H1 (cell line): ENCODE data around the gene ARMC9.

Experiments
- CREB1 ChIP-seq: IDR thresholded peaks from 2 replicates; pipeline ENCODE4 v1.6.1; 2012; ENCODE audit warnings: inconsistent platforms
- CTCF ChIP-seq, 3 experiments: IDR thresholded peaks; 1 replicate in 2 of 3; 2 replicates in 1 of 3; pipeline versions ENCODE4 v1.5.1 to v1.6.1; 2011; ENCODE audit warnings: low read length in 3 of 3, mild to moderate bottlenecking in 3 of 3, inconsistent platforms in 2 of 3, low read depth in 1 of 3, moderate library complexity in 1 of 3; ENCODE audit not compliant: insufficient read depth in 1 of 3; ENCODE audit errors: control extremely low read depth in 1 of 3
- EP300 ChIP-seq, 2 experiments: IDR thresholded peaks; 1 replicate in 1 of 2; 2 replicates in 1 of 2; pipeline ENCODE4 v1.6.1; 2011 to 2012; ENCODE audit warnings: low read depth in 2 of 2, low read length in 2 of 2, mild to moderate bottlenecking in 2 of 2, borderline replicate concordance in 1 of 2, inconsistent platforms in 1 of 2, moderate library complexity in 1 of 2
- TEAD4 ChIP-seq: IDR thresholded peaks from 2 replicates; pipeline ENCODE4 v1.6.1; 2012; ENCODE audit warnings: low read depth, low read length, inconsistent platforms, mixed read lengths
- YY1 ChIP-seq: IDR thresholded peaks from 2 replicates; pipeline ENCODE4 v1.6.1; 2011; ENCODE audit warnings: low read depth, mild to moderate bottlenecking, low read length
- ZNF274 ChIP-seq: IDR thresholded peaks from 2 replicates; pipeline ENCODE4 v1.7.0; 2012; ENCODE audit warnings: low read length, borderline replicate concordance; ENCODE audit errors: extremely low read depth

GRCh38 chr2:231222318-231223000, 24.0 kb downstream of the ARMC9 start:
- TF ChIP-seq CTCF (IDR thresholded peaks at IDR 0.05; ENCODE audit: control extremely low read depth in 1 of 3, insufficient read depth in 1 of 3, low read depth in 1 of 3, low read length in 3 of 3) (no peak), YY1 (no peak), EP300 (IDR thresholded peaks at IDR 0.05; ENCODE audit: borderline replicate concordance in 1 of 2, low read depth in 2 of 2, low read length in 2 of 2) (no peak), ZNF274 (no peak), CREB1 (no peak), TEAD4 (no peak)
